ENCODE results near the gene UBE2H. TPM values are rescaled to one million over a fixed set of nuclear protein-coding genes. Genes with fewer than 3 reads are reported as not detected.

UBE2H gene
- total and polyA plus RNA-seq, 2 donors from 2014 or later = 40.6 to 107 TPM

GRCh38 chr7:129906700-129907099 lies 46.1 kb downstream of the UBE2H start:
- no peak overlapping the region for H3K9ac ChIP-seq (ENCODE audit: low read length in 3 of 3)
- DNase-seq (no peak), FAIRE-seq (peak; percentile 38)
- no peak overlapping the region for H3K4me3 ChIP-seq (ENCODE audit: low read length in 3 of 3)
- peaks cover 0 to 19% (median 4%) of the 10 kb centered on the region in 3 donors for H3K4me1 ChIP-seq (ENCODE audit: control insufficient read depth in 2 of 3, insufficient read depth in 2 of 3, low read depth in 1 of 3, low read length in 3 of 3)
- no peaks in the 10 kb centered on the region for H3K27me3 ChIP-seq (ENCODE audit: control insufficient read depth, insufficient read depth, low read length)
- peak overlapping the region in 1 of 2 donors; percentile 63 for H3K27ac ChIP-seq (ENCODE audit: low read depth in 2 of 2, low read length in 2 of 2)
- TF ChIP-seq, protein P1, sequence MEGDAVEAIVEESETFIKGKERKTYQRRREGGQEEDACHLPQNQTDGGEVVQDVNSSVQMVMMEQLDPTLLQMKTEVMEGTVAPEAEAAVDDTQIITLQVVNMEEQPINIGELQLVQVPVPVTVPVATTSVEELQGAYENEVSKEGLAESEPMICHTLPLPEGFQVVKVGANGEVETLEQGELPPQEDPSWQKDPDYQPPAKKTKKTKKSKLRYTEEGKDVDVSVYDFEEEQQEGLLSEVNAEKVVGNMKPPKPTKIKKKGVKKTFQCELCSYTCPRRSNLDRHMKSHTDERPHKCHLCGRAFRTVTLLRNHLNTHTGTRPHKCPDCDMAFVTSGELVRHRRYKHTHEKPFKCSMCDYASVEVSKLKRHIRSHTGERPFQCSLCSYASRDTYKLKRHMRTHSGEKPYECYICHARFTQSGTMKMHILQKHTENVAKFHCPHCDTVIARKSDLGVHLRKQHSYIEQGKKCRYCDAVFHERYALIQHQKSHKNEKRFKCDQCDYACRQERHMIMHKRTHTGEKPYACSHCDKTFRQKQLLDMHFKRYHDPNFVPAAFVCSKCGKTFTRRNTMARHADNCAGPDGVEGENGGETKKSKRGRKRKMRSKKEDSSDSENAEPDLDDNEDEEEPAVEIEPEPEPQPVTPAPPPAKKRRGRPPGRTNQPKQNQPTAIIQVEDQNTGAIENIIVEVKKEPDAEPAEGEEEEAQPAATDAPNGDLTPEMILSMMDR (IDR thresholded peaks at IDR 0.05; ENCODE audit: borderline replicate concordance, extremely low read depth, insufficient read depth) = no peak
- no peaks in the 10 kb centered on the region for H3K9me3 ChIP-seq (ENCODE audit: control insufficient read depth in 2 of 3, insufficient read depth in 1 of 3, low read length in 3 of 3)
- intact Hi-C loops (cut with DNase I) = no loop called here
- H3K36me3 ChIP-seq (ENCODE audit: control insufficient read depth in 2 of 3, insufficient read depth in 3 of 3, low read length in 3 of 3) = peaks cover 0 to 3% (median 0%) of the 10 kb centered on the region in 3 donors

DNA sequence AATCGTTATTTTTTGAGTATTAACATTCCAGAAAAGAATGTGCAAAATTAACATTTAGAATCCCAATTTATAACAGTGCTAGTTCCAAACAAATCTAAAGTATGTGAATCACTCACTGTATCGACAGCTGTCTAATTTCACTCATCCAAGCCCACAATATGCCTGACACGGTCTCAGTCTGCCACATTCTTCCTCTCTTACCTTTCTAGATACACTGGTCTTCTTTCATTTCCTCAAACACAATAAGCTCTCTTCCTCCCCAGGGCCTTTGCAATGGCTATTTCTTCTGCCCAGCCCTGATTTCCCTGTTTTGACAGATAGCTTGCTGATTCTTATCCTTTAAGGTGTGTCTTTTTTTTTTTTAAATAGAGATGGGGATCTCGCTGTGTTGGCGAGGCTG lies 48.8 kb downstream of the UBE2H start:
- Histone ChIP-seq H3K9me3 (ENCODE audit: control insufficient read depth in 2 of 3, insufficient read depth in 1 of 3, low read length in 3 of 3) (no peaks in the 10 kb centered on the region), H3K27me3 (ENCODE audit: control insufficient read depth, insufficient read depth, low read length) (no peaks in the 10 kb centered on the region), H3K9ac (ENCODE audit: low read length in 3 of 3) (no peak overlapping the region), H3K36me3 (ENCODE audit: control insufficient read depth in 2 of 3, insufficient read depth in 3 of 3, low read length in 3 of 3) (peaks cover 0 to 3% (median 0%) of the 10 kb centered on the region in 3 donors), H3K27ac (ENCODE audit: low read depth in 2 of 2, low read length in 2 of 2) (no peak overlapping the region), H3K4me1 (ENCODE audit: control insufficient read depth in 2 of 3, insufficient read depth in 2 of 3, low read depth in 1 of 3, low read length in 3 of 3) (peaks cover 0 to 16% (median 8%) of the 10 kb centered on the region in 3 donors), H3K4me3 (ENCODE audit: low read length in 3 of 3) (no peak overlapping the region)
- TF ChIP-seq, protein P1 (IDR thresholded peaks at IDR 0.05; ENCODE audit: borderline replicate concordance, extremely low read depth, insufficient read depth) = no peak
- no peak for FAIRE-seq
- intact Hi-C loops (cut with DNase I) = no loop called here
- DNase-seq = no peak

DNA sequence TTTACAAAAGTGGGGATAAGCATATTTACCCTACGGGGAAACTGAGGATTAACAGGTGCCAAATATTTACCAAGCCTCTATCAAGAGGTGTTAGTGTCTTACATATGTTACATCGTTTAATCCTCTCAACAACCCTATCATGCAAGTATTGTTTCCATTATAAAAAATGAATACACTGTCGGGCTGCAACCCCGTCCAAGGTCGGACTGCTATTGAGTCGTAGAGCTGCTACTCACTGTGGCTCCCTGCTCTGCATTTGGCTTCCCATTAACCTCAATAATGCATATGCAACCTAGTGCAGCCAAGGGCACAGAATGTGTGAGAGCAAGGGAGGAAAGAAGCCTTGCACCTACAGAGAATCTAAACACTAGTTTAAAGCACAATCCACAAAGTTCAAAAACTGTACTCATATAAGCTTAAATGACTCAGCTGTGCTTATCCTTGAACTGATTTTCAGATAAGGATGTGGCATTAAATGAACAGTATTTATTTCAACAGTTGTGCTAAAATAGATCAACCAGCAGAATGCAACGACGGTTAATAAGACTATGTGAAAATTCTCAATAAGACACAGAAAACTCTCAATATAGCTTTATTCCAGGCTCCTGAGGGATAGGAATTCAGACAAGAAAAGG lies 49.9 kb downstream of the UBE2H start:
- H3K27me3 ChIP-seq (ENCODE audit: control insufficient read depth, insufficient read depth, low read length) = no peaks in the 10 kb centered on the region
- intact Hi-C loops (cut with DNase I) = no loop called here
- TF ChIP-seq, protein P1 (IDR thresholded peaks at IDR 0.05; ENCODE audit: borderline replicate concordance, extremely low read depth, insufficient read depth) = no peak
- H3K9ac ChIP-seq (ENCODE audit: low read length in 3 of 3) = no peak overlapping the region
- no peak overlapping the region for H3K4me3 ChIP-seq (ENCODE audit: low read length in 3 of 3)
- H3K36me3 ChIP-seq (ENCODE audit: control insufficient read depth in 2 of 3, insufficient read depth in 3 of 3, low read length in 3 of 3) = peaks cover 0 to 3% (median 0%) of the 10 kb centered on the region in 3 donors
- peaks cover 0 to 17% (median 16%) of the 10 kb centered on the region in 3 donors for H3K4me1 ChIP-seq (ENCODE audit: control insufficient read depth in 2 of 3, insufficient read depth in 2 of 3, low read depth in 1 of 3, low read length in 3 of 3)
- DNase-seq (no peak), FAIRE-seq (no peak)
- no peak overlapping the region for H3K27ac ChIP-seq (ENCODE audit: low read depth in 2 of 2, low read length in 2 of 2)
- no peaks in the 10 kb centered on the region for H3K9me3 ChIP-seq (ENCODE audit: control insufficient read depth in 2 of 3, insufficient read depth in 1 of 3, low read length in 3 of 3)
